22Rv1 (cell line): ENCODE results near the gene PTGDR.

Source experiments
- H3K27ac ChIP-seq: fragments of 450-650 bp; 2 replicates; pipeline ENCODE4 v1.5.1; 2017
- ZFX ChIP-seq: fragments of 450-650 bp; IDR thresholded peaks from 2 replicates; pipeline ENCODE4 v1.6.1; 2017; ENCODE audit warnings: antibody characterized with exemption, borderline replicate concordance
- TF ChIP-seq, protein P1 (sequence below): fragments of 450-650 bp; IDR thresholded peaks from 2 replicates; pipeline ENCODE4 v1.5.1; 2017; ENCODE audit warnings: mild to moderate bottlenecking

The PTGDR gene

GRCh38 chr14:52267501-52268278, at the start of gene PTGDR:
TSS of gene PTGDR (plus strand) at chr14:52267698. CDS start at chr14:52267815, 117 bp downstream.
- H3K27ac ChIP-seq: no peak within 1 kb of the TSS
- TF ChIP-seq, protein P1, sequence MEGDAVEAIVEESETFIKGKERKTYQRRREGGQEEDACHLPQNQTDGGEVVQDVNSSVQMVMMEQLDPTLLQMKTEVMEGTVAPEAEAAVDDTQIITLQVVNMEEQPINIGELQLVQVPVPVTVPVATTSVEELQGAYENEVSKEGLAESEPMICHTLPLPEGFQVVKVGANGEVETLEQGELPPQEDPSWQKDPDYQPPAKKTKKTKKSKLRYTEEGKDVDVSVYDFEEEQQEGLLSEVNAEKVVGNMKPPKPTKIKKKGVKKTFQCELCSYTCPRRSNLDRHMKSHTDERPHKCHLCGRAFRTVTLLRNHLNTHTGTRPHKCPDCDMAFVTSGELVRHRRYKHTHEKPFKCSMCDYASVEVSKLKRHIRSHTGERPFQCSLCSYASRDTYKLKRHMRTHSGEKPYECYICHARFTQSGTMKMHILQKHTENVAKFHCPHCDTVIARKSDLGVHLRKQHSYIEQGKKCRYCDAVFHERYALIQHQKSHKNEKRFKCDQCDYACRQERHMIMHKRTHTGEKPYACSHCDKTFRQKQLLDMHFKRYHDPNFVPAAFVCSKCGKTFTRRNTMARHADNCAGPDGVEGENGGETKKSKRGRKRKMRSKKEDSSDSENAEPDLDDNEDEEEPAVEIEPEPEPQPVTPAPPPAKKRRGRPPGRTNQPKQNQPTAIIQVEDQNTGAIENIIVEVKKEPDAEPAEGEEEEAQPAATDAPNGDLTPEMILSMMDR: no peak
- TF ChIP-seq ZFX: no peak

DNA sequence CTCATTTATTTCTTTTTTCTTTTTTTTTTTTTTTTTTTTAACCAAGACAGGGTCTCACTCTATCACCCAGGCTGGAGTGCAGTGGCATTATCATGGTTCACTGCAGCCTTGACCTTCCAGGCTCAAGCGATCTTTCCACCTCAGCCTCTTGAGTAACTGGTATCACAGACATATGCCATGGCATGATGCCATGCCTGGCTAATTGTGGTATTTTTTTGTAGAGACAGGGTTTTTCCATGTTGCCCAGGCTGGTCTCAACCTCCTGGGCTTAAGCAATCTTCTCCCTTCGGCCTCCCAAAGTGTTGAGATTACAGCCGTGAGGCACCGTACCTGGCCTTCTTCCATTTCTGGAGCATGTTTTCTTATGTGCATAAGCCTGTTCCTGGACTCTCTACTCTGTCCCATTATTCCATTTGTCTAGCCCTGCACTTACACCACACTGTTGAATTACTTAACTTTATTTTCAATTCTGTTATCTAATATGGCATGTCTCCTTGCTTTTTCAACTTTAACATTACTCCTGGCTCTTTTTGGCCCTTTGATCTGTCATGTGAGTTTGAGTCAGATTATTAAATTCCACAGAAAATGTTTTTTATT, 47.9 kb upstream of the PTGDR start:
- H3K27ac ChIP-seq: no peak overlapping the region
- TF ChIP-seq, protein P1: no peak
- no peak for TF ChIP-seq ZFX

DNA sequence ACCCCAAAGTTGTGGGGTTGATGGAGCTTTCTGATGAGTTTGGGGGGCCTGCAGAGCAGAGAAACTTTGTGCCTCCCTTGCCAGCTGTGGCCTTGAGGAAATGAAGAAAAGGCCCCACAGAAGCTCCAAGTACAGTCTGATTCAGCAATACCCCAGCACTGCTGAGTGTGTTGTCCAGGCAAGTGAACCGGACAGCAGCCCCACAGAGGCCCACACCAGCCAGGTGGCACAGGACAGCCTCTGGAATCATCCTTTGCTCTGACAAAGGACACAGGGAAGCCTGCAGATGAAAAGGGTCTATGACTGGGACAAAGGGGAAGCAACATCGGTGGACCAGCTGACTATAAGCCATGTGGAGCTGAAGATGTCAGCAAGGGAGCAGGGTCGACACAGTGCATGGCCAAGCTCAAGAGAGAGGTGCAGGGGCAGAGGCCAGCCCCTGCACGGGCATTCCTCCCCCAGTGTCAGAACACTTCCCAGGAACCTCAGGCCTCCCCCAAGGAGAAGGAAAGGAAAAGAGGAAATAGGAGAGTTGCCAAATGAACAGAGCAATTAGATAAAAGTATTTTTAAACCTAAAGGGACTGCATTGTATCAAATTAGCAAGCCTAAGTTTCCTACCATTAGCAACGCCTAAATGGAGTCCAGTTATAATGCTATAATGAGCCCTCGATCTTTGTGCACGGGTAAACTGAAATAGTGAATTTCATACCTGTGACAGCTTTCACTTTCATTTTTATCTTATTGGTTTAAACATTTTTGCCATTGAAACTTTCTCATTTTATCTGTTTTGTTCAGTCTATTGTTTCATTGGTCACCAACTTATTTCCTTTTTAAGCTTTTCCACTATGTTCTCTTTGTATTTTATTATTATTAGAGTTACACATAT, 46.3 kb upstream of the PTGDR start:
- H3K27ac ChIP-seq: no peak overlapping the region
- TF ChIP-seq, protein P1: no peak
- no peak for TF ChIP-seq ZFX

GRCh38 chr14:52222901-52223300, 44.6 kb upstream of the PTGDR start:
- H3K27ac ChIP-seq: no peak overlapping the region
- no peak for TF ChIP-seq ZFX
- TF ChIP-seq, protein P1: no peak

- TF ChIP-seq ZFX: no peak
- TF ChIP-seq, protein P1: no peak
- H3K27ac ChIP-seq: no peak overlapping the region
These were observed 39.8 kb upstream of the PTGDR start for GRCh38 chr14:52227619-52228222.

DNA sequence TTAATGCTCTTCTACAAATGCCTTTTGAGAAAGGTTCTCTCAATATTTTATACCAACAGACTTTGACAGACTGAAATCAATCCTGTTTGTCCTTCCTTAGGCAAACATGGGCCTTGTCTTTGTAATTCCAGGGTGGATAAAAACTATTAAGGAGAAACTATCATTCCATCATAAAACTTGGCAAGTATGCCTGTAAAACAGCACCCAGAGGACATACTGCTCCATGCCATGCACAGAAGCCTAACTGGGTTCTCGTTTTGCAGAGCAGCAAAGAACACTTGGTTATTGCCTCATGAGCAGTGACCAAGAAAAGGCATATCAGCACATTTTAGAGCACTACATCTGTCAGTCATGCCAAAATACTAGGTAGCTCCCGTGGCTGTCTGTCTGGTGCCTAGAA, 33.8 kb upstream of the PTGDR start:
- H3K27ac ChIP-seq: no peak overlapping the region
- TF ChIP-seq ZFX: no peak
- TF ChIP-seq, protein P1: no peak
